ENCODE data around the gene LOC101059915.
A peak's percentile ranks its signal among the peaks of the same experiment; 100 is the strongest.
"Not testable (repeated sequence)": the region's sequence is repeated elsewhere in the genome, so short reads cannot be mapped to it uniquely, and the experiment has no call there.

The LOC101059915 gene

GRCh38 chrX:71626576-71626975 is 40.8 kb upstream of the LOC101059915 start:
- DNase-seq (no peak), ATAC-seq (no peak)
- no peak overlapping the region for H3K4me3 Mint-ChIP-seq
- no peaks in the 10 kb centered on the region for H3K36me3 Mint-ChIP-seq
- no peaks in the 10 kb centered on the region for H3K27me3 Mint-ChIP-seq
- H3K27ac Mint-ChIP-seq: peak overlapping the region in 2 of 10 donors; percentile 7 to 22
- peaks cover 12 to 43% (median 36%) of the 10 kb centered on the region in 4 donors for H3K4me1 Mint-ChIP-seq
- POLR2A ChIA-PET: interaction anchor here (1.0 kb wide), 1 partner anchor 8 kb away, joined by 4 read pairs; the partner anchor contains the start of gene CXCR3
- H3K9me3 Mint-ChIP-seq: no peaks in the 10 kb centered on the region

DNA sequence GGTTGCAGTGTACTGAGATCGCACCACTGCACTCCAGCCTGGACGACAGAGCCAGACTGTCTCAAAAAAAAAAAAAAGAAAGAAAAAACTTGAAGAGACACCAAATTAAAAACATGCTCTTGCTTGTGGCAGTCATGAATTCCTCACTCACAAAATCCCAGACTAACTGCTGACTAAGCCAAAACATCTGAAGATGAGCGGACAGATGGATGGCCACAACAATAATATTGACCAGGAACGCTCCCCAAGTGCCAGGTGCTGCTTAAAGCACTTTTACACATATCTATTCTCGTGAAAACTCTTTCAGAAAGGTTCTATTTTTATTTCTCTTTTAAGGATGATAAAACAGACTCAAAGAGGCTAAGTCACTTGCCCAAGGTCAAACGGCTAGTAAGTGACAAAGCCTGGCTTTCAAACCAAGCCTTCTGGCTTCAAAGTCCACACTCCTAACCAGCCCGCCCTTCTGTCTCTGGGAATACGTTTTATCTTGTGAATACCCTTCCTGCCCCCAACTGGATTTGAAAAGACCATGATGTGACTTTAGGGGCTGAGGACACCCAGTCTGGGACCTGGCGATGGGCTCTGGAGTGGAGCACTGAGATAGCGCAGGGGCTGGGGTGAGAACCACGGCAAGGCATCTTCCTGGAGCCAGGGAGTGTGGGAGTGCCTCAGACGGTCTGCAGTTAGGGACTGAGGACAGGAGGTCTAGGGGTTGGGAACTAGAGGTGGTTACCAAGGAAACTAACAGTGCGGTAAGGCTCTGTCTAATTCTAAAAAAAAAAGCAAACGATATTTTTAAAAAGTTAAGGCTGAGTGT is 39.5 kb upstream of the LOC101059915 start:
- H3K9me3 Mint-ChIP-seq: no peaks in the 10 kb centered on the region
- H3K27ac Mint-ChIP-seq: no peak overlapping the region
- no peak for ATAC-seq
- POLR2A ChIA-PET: interaction anchor here (1.0 kb wide), 1 partner anchor 10 kb away, joined by 4 read pairs; the partner anchor contains the start of gene CXCR3
- H3K27me3 Mint-ChIP-seq: no peaks in the 10 kb centered on the region
- H3K4me3 Mint-ChIP-seq: no peak overlapping the region
- DNase-seq: no peak
- no peaks in the 10 kb centered on the region for H3K36me3 Mint-ChIP-seq
- peaks cover 8 to 30% (median 26%) of the 10 kb centered on the region in 4 donors for H3K4me1 Mint-ChIP-seq

DNA sequence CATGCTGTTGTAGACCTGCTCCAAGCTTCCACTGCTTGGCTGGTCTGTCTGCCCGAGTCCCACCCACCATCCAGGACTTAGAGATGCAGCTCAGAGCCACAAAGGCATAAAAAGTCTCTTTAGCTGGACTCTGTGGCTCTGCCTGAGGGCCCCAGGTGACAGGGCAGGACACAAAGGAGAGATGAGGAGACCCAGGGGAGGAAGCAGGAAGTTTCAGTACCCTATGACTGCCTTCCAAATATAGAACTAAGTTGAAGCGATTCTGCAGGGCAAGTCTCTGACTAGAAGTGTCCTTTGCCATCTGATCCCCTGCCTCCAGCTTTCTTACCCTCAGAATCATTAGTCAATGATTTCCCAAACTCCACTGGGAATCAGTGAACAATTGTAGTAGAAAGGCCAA is 37.9 kb upstream of the LOC101059915 start:
- Mint-ChIP-seq H3K9me3 (no peaks in the 10 kb centered on the region), H3K4me3 (no peak overlapping the region), H3K27ac (peak overlapping the region in 1 of 10 donors; percentile 8), H3K36me3 (no peaks in the 10 kb centered on the region), H3K27me3 (no peaks in the 10 kb centered on the region), H3K4me1 (peaks cover 2 to 16% (median 12%) of the 10 kb centered on the region in 4 donors)
- no peak for DNase-seq
- POLR2A ChIA-PET: interaction anchor here (1.2 kb wide), 1 partner anchor 12 kb away, joined by 3 read pairs; the partner anchor contains the start of gene CXCR3
- ATAC-seq: no peak

DNA sequence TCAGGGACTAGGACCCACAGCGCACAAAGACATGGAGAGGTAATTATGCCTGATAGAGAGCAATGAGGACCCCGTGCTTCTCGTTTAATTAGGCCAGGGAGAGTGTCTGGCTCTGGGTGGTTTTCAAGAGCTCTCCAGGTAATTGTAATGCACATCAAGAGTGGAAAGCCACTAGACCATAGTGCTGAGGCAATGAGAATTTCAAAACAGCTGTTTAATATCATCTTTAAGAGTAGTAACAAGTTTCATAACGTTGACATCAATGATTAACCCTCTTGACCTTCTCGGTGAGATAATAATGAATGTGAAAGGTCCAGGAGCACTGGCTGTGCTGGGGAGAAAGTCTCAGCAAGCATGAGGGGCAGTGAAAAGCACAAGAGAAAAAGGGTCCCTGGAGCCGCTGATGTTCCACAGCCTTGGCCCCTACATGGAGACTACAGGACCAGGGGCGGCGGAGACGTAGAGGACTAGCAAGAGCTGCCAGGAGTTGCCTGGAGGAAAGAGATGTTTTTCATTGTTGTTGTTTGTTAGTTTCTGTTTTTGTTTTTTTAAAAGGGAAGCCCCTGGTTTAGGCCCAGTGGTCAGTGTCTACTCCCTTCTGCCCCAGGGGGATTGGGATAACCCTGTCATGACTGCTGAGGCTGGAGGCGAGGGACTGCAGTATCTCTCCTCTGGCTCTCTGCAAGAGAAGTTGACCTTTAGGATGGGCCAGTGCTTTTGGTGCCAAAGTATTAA is 34.3 kb upstream of the LOC101059915 start:
- POLR2A ChIA-PET: interaction anchor here (1.7 to 2.0 kb wide), 2 partner anchors 10 to 15 kb away, joined by 4 read pairs; partner anchors contain the start of gene CXCR3
- no peaks in the 10 kb centered on the region for H3K27me3 Mint-ChIP-seq
- no peak overlapping the region for H3K4me3 Mint-ChIP-seq
- DNase-seq (no peak), ATAC-seq (no peak)
- H3K9me3 Mint-ChIP-seq: no peaks in the 10 kb centered on the region
- no peak overlapping the region for H3K27ac Mint-ChIP-seq
- no peaks in the 10 kb centered on the region for H3K36me3 Mint-ChIP-seq
- H3K4me1 Mint-ChIP-seq: peaks cover 7 to 25% (median 16%) of the 10 kb centered on the region in 4 donors

DNA sequence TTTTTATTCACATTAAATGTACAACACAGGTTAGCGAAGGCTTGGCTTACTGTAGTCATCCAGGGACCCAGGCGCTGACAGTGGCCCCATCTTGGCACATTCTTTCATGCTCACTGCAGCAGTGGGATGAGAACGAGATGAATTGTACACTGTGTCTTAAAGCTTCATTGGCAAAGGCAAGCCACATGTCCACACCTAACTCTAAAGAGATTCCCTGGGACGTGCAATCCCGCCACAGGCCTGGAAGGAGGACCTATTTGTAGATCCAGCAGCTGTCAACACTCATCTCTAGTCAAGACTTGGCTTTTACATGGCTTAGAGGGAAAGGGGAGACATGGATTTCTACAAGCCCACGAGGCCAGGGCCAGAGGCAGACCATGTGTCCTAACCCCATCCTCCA is 33.0 kb upstream of the LOC101059915 start:
- POLR2A ChIA-PET: interaction anchor here (1.7 to 2.0 kb wide), 2 partner anchors 11 to 16 kb away, joined by 4 read pairs; partner anchors contain the start of gene CXCR3
- Mint-ChIP-seq H3K4me3 (no peak overlapping the region), H3K9me3 (no peaks in the 10 kb centered on the region), H3K27ac (no peak overlapping the region), H3K27me3 (no peaks in the 10 kb centered on the region), H3K36me3 (no peaks in the 10 kb centered on the region), H3K4me1 (peaks cover 4 to 19% (median 11%) of the 10 kb centered on the region in 4 donors)
- no peak for DNase-seq
- no peak for ATAC-seq

GRCh38 chrX:71636438-71637252 is 30.7 kb upstream of the LOC101059915 start:
- ATAC-seq (peak; percentile 69 to 72), DNase-seq (peak in 2 of 10 donors; percentile 31 to 32)
- no peaks in the 10 kb centered on the region for H3K27me3 Mint-ChIP-seq
- no peaks in the 10 kb centered on the region for H3K36me3 Mint-ChIP-seq
- no peaks in the 10 kb centered on the region for H3K9me3 Mint-ChIP-seq
- no peak overlapping the region for H3K4me3 Mint-ChIP-seq
- H3K27ac Mint-ChIP-seq: peak overlapping the region in 7 of 10 donors; percentile 5 to 76 (median 65)
- peaks cover 6 to 17% (median 12%) of the 10 kb centered on the region in 4 donors for H3K4me1 Mint-ChIP-seq
- POLR2A ChIA-PET: no interaction called here

DNA sequence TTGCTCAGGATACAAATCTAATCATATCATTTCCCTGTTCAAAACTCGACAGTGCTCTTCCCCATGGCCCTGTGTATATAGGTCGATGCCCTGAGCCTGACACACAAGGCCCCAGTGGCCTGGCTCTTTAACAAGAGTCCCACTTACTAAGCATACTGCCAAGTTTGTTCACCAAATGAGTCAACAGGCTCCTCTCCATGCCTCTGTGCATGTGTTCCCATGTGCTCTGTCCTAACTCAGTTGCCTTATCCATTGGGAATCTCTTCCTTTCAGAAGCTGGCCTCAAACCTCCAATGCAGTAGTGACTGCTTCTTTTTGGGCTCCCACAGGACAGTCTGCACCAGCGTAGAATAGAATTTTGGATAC is 30.1 kb upstream of the LOC101059915 start:
- H3K4me1 Mint-ChIP-seq: peaks cover 6 to 17% (median 12%) of the 10 kb centered on the region in 4 donors
- POLR2A ChIA-PET: no interaction called here
- H3K36me3 Mint-ChIP-seq: no peaks in the 10 kb centered on the region
- no peaks in the 10 kb centered on the region for H3K27me3 Mint-ChIP-seq
- no peaks in the 10 kb centered on the region for H3K9me3 Mint-ChIP-seq
- peak overlapping the region in 2 of 10 donors; percentile 35 to 42 for H3K4me3 Mint-ChIP-seq
- no peak for DNase-seq
- ATAC-seq: peak; percentile 31 to 33
- H3K27ac Mint-ChIP-seq: peak overlapping the region in 9 of 10 donors; percentile 5 to 76 (median 54)

DNA sequence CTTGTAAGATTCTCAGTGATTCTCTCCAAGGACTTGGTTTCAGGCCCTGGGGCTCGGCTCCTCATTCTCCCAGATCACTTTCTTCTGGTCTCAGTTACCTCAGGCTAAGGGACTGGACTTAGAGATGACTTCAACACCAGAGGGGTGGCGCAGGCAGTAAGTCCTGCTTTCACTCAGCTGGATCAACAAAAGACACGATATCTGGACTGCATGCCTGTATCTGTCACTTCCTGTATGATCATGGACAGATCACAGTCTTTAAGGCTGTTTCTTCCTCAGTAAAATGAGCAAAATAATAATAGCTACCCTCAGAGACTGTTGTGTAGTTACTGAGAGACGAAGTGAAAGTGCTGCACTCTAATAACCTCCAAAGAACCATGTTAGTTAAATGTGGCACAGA is 29.5 kb upstream of the LOC101059915 start:
- POLR2A ChIA-PET: interaction anchor here (1.6 kb wide), 1 partner anchor 21 kb away, joined by 3 read pairs; no protein-coding TSS in a partner anchor

GRCh38 chrX:71638409-71638808 is 28.9 kb upstream of the LOC101059915 start:
- no peaks in the 10 kb centered on the region for H3K27me3 Mint-ChIP-seq
- DNase-seq: no peak
- H3K36me3 Mint-ChIP-seq: no peaks in the 10 kb centered on the region
- no peaks in the 10 kb centered on the region for H3K9me3 Mint-ChIP-seq
- H3K27ac Mint-ChIP-seq: no peak overlapping the region
- no peak overlapping the region for H3K4me3 Mint-ChIP-seq
- no peak for ATAC-seq
- H3K4me1 Mint-ChIP-seq: peaks cover 6 to 17% (median 12%) of the 10 kb centered on the region in 4 donors
- POLR2A ChIA-PET: interaction anchor here (1.6 kb wide), 1 partner anchor 21 kb away, joined by 3 read pairs; no protein-coding TSS in a partner anchor

More for the DNA sequence above, 29.5 kb upstream of the LOC101059915 start:
- H3K4me1 Mint-ChIP-seq: peaks cover 6 to 17% (median 12%) of the 10 kb centered on the region in 4 donors
- H3K27me3 Mint-ChIP-seq: no peaks in the 10 kb centered on the region
- H3K9me3 Mint-ChIP-seq: no peaks in the 10 kb centered on the region
- DNase-seq (no peak), ATAC-seq (no peak)
- H3K4me3 Mint-ChIP-seq: no peak overlapping the region
- H3K27ac Mint-ChIP-seq: no peak overlapping the region
- no peaks in the 10 kb centered on the region for H3K36me3 Mint-ChIP-seq

GRCh38 chrX:71640002-71640401 is 27.3 kb upstream of the LOC101059915 start:
- Mint-ChIP-seq H3K4me3 (no peak overlapping the region), H3K36me3 (no peaks in the 10 kb centered on the region), H3K9me3 (no peaks in the 10 kb centered on the region), H3K27me3 (no peaks in the 10 kb centered on the region), H3K4me1 (peaks cover 6 to 17% (median 12%) of the 10 kb centered on the region in 4 donors), H3K27ac (no peak overlapping the region)
- DNase-seq: peak in 2 of 10 donors; percentile 29 to 37
- peak; percentile 80 to 82 for ATAC-seq
- POLR2A ChIA-PET: no interaction called here

DNA sequence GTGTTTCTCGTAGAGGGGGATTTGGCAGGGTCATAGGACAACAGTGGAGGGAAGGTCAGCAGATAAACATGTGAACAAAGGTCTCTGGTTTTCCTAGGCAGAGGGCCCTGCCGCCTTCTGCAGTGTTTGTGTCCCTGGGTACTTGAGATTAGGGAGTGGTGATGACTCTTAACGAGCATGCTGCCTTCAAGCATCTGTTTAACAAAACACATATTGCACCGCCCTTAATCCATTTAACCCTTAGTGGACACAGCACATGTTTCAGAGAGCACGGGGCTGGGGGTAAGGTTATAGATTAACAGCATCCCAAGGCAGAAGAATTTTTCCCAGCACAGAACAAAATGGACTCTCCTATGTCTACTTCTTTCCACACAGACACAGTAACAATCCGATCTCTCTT is 22.9 kb upstream of the LOC101059915 start:
- DNase-seq, H3K27me3 Mint-ChIP-seq, H3K36me3 Mint-ChIP-seq, H3K27ac Mint-ChIP-seq, H3K4me3 Mint-ChIP-seq, H3K4me1 Mint-ChIP-seq, H3K9me3 Mint-ChIP-seq, POLR2A ChIA-PET, ATAC-seq: not testable (repeated sequence)
